Measurements from ENCODE around the gene ANKRD11.

- no peak for TF ChIP-seq EZH2 (IDR thresholded peaks at IDR 0.05; ENCODE audit: low read length, missing control alignments)
- TF ChIP-seq, protein P1, sequence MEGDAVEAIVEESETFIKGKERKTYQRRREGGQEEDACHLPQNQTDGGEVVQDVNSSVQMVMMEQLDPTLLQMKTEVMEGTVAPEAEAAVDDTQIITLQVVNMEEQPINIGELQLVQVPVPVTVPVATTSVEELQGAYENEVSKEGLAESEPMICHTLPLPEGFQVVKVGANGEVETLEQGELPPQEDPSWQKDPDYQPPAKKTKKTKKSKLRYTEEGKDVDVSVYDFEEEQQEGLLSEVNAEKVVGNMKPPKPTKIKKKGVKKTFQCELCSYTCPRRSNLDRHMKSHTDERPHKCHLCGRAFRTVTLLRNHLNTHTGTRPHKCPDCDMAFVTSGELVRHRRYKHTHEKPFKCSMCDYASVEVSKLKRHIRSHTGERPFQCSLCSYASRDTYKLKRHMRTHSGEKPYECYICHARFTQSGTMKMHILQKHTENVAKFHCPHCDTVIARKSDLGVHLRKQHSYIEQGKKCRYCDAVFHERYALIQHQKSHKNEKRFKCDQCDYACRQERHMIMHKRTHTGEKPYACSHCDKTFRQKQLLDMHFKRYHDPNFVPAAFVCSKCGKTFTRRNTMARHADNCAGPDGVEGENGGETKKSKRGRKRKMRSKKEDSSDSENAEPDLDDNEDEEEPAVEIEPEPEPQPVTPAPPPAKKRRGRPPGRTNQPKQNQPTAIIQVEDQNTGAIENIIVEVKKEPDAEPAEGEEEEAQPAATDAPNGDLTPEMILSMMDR (conservative IDR thresholded peaks at IDR 0.05 in 1 of 2, IDR thresholded peaks at IDR 0.05 in 1 of 2; ENCODE audit: low read depth in 1 of 2, low read length in 2 of 2): peak in 1 of 2 donors; percentile 4
Observed at GRCh38 chr16:89257757-89258465, 232.4 kb downstream of the ANKRD11 start.
